Amniotic epithelial cell (primary cell): ENCODE data around the gene CHST9.
"Not testable (repeated sequence)": the region's sequence is repeated elsewhere in the genome, so short reads cannot be mapped to it uniquely, and the experiment has no call there.

ENCODE experiments used
- DNase-seq: peaks from one replicate; pipeline ENCODE4 v3.0.0-alpha.2; 2010; ENCODE audit warnings: low read depth

Gene CHST9

DNA sequence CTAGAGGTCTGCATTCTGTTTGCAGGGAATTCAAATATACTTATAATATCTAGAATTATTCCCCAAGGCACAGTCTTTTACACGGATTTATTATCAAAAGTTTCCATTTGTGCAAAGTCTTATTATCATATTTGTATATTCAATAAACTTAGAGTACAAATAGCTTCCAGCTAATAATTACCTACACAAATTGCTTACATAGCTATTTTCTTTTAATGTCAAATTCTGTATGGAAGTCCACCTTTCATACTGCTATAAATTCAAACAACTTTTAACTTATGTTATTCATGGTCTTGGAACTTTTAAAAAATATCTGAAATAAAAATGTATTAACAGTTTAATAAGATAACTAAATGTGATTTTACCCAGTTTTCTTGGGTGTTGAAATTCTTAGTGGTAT, 13.1 kb downstream of the CHST9 start:
- no peak for DNase-seq

DNA sequence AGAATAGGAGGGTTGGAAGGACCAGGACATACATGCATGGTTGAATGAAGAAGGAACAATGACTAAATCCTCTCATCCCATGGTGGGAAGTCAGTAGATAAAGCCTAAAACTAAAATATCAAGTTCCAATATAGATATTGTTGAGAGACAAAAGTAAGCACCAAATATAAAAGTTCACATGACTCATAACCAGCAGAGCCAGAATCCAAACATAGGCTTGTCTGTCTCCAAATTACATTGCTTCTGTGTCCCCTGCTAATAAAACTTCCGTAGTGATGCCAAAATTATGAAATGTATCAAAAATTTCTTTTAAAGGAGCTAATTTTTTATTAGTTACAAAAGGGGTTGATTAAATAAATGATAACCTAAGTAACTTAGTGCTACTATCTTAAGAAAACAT, 19.7 kb downstream of the CHST9 start:
- no peak for DNase-seq

DNA sequence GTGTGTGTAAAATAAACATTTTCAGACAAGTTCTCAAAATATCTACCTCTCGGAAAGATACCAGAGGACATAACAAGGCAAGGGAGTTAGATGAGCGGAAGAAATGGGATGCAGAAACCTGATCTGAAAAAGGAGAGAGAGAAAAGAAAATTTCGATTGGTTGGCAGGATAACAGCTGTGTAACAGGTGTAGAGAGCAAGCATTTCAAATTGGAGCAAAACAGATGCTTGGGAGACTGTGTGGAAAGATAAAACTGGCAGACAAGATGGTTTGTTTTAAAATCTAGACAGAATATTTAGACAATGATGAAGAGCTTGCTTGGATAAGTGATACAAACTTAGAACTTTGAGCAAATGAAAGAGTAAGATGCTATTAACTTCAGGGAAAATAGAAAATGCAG, 20.2 kb downstream of the CHST9 start:
- no peak for DNase-seq

DNA sequence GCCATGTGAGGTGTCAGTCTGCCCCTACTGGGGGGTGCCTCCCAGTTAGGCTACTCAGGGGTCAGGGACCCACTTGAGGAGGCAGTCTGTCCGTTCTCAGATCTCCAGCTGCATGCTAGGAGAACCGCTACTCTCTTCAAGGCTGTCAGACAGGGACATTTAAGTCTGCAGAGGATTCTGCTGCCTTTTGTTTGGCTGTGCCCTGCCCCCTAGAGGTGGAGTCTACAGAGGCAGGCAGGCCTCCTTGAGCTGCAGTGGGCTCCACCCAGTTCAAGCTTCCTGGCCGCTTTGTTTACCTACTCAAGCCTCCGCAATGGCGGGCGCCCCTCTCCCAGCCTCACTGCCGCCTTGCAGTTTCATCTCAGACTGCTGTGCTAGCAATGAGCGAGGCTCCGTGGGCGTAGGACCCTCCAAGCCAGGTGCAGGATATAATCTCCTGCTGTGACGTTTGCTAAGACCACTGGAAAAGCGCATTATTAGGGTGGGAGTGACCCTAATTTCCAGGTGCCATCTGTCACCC, 21.9 kb downstream of the CHST9 start:
- not testable (repeated sequence) for DNase-seq

DNA sequence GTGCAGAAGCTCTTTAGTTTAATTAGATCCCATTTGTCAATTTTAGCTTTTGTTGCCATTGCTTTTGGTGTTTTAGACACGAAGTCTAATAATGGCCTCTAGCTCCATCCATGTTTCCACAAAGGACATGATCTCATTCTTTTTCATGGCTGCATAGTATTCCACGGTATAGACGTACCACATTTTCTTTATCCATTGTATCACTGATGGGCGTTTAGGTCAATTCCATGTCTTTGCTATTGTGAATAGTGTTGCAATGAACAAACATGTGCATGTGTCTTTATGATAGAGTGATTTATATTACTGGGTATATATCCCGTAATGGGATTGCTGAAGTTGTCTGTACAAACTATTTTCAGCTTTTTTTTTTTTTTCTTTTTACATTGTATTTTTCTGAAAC, 35.9 kb downstream of the CHST9 start:
- not testable (repeated sequence) for DNase-seq

DNA sequence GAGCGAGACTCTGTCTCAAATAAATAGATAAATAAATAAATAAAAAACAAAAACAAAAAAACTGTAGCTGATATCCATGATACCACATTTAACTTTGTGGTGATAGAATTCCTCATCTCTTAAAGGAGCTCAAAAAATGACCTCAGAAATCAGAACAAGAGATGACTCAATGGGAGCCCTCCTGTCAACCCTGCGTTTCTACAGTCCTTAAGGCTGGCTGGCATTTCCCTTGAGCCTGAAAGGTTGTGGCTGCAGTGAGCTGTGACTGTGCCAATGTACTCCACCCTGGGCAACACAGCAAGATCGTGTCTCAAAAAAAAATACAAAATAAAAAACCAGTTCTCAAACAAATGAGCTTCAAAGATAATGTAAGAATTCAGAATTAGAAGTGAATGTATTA, 40.4 kb downstream of the CHST9 start:
- DNase-seq: no peak

DNA sequence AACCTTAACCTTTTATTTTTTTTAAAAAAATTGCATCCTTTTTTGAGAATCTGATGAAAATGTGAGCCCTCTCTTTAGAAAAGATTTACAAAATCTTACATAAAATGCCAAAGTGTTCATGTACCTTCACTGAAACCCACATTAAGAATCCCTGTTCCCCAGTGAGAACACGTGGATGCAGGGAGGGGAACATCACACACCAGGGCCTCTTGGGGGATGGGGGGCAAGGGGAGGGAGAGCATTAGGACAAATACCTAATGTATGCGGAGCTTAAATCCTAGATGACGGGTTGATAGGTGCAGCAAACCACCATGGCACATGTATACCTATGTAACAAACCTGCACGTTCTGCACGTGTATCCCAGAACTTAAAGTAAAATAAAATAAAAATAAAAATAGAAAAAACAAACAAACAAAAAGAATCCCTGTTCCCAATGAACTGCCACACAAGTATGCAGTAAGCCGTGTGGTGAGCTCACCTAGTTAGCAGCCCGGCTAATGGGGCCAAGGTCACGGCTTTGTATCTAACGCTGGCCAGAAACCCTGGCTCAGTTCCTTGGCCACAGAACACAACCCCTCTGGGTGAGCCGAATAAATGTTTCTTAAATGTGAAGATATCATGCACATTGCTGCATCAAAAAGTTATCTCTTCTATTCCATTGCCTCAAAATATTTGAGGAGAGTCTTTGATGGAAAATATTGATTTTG, 41.4 kb downstream of the CHST9 start:
- no peak for DNase-seq

DNA sequence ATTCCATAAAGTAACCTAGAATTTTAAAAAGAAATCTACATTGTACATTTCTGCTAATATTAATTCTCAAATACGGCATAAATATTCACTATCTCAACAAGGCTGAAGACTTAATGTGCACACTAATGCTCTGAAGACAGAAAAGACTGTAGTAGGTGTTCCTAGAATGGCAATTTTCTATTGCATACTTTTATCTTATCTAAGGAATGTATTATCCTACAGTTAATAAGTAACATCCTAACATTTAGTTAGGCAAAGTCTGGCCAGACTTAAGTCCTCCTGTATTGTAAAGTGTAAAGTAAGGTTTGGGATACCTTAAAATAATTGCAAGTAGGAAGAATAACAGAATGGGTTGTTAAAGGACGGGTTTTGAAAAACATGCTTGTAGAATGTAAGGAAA, 42.2 kb downstream of the CHST9 start:
- no peak for DNase-seq

DNA sequence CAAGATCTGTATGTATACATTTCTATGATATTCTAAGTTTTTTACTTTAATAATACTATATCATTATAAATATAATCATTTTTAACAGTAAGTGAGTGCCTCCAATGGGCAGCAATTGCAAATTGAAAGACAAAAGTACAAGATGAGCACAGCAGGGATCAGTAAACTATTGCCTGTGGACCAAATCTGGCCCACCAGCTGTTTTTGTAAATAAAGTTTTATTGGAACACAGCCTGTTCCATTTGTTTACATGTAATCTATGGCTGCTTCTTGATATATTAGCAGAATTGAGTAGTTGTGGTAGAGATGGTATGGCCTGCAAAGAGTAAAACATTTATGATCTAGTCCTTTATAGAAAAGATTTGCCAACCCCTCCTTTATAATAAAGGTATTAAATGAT, 43.2 kb downstream of the CHST9 start:
- no peak for DNase-seq

DNA sequence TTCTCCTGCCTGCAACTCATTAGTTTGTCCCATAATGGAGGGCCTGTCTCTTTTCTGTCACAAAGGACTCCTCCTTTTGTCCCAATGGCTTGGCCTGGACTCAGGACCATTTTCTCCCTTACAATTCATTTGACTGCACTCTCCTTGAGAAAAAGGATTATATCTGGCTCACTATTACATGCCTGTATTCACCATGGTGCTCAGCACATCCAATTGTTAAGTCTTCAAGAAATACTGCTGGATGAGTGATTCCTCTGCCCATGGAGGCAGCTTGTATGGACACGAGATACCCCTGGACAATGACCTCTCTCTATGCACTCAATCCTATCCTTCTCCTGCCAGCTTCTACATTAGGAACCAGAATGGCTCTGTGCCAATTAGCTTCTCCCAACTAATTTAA, 47.0 kb downstream of the CHST9 start:
- DNase-seq: no peak

DNA sequence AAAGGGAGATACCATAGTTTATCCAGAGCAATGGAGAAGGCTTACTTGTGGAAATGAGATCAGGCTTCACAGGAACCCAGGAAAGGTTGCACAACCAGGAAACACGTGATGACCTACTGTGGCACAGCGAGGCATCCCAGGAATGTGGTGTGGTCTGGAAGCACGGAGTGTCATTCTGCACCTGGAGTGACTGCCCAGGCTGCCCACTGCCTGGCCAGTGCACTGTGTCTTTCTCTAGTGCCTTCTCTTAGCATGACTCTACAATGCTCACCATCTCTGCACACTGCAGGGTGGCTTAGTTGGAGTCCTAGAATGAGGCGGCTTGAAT, 48.9 kb downstream of the CHST9 start:
- peak; percentile 57 for DNase-seq

DNA sequence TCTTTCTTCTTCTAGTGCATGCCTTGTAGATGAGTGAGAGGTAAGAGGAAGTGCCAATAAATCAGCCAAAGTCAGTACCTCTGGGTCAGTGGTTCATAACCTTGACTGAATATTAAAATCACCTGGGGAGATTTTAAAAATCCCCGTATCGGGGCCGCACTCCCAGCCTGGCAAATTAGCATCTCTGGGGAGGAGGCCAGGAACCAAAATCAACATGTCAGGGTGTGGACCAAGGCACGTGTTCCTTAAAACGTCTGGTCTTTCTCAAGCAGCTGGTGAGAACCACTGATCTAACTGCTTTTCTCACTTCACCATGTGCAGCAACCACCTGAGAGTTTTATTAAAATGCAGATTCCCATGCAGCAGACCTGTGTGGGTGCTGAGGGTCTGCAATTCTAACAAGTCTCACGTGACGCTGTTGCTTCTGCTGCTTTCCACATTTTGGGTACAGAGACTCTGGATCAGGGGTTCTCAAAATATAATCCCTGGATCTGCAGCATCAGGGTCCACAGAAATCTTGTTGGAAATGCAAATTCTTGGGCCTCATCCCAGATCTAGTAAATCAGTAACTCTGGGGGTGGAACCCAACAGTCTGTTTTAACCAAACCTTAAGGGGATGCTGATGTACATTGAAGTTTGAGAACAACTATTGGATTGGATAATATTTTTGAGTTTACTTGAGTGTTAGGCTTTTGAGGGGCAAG, 49.5 kb downstream of the CHST9 start:
- no peak for DNase-seq

DNA sequence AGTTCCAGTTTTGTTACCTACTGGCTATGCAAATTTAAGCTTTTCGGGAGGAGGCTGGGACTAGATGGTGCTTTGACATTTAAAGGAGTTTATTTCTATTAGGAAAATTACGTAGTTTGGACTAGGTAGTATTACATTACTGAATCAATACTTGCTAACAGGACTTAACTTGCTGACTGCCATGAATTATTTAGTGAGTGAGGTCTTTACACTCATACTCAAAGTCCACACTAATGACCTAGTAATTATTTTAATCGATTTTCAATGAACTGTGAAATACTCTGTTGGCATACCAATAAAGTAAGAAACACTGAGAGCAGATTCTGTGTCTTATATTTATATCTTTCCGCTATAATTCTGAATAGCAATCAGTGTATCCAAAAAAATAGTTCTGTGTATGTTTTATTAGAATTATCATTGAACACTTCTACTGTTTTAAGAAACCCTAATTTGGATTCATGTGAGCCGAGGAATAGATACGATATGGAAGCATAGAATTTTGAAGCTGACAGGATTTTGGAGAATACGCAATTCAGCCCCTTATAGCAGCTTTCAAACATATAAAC, 55.0 kb downstream of the CHST9 start:
- no peak for DNase-seq

DNA sequence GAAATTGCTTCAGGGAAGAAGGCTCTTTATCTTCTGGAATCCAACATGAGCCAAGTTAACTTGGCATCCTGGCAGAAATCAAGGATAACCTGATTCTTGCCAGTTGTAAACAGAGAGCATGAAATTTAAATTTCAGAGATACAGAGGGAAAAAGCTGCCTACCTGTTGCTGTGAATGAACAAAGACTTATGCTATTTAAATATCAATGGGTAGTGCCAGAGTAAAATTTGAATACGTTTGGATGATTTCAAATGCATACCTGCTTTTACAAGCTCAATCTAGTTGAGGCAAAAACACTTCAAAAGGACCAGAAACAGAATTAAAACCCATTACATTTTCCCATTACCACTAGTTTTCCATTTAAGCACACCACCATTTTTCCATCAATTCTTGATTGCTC, 60.9 kb downstream of the CHST9 start:
- DNase-seq: no peak

DNA sequence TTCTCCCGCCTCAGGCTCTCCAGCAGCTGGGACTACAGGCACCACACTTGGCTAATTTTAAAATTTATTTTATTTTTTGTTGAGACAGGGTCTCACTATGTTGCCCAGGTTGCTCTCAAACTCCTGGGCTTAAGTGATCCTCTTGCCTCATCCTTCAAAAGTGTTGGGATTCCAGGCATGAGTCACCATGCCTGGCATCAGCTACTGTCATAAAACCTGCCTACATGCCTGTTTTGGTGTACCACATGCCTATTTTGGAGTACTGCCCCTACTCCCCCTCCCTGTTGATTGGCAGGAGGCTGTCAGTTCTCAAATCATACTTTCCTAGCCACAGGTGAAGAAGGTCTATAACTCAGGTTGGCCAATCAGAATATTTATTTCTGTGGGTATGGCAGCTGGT, 64.0 kb downstream of the CHST9 start:
- DNase-seq: no peak

DNA sequence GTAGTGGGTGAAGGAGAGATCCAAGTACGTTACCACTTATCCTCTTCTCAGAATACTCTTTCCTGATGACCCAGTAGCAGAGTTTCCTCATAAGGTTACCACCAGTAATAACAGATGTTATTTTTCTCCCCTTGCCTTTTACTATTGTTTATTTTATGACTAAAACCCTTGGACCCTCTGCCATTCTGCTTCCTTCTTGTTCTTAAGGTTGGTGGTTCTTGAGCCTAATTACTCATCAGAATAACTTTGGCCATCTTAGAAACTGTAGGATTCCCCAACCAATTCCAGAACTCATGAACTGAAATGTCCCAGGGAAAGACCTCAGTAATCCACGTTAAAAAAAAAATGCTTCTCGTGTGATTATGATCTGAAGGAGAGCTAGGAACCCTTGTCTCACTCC, 64.9 kb downstream of the CHST9 start:
- DNase-seq: no peak

DNA sequence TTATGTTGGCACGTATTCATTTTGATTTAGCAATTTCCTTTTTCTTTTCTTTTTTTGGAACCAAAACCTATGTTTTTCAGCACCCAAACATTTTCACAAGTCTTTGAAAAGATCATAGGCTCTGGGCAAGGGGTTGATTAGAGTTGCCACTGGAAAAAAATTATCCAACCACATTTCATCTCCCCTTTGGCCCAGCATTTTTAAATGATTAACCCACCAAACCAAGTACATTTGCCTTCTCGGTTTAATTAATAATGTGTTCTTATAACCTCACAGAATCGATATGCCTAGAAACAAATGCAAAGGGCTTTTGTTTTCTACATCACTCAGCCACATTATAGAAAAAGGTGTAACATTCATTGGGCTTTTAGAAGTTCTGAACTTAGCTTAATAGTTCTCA, 66.1 kb downstream of the CHST9 start:
- no peak for DNase-seq

DNA sequence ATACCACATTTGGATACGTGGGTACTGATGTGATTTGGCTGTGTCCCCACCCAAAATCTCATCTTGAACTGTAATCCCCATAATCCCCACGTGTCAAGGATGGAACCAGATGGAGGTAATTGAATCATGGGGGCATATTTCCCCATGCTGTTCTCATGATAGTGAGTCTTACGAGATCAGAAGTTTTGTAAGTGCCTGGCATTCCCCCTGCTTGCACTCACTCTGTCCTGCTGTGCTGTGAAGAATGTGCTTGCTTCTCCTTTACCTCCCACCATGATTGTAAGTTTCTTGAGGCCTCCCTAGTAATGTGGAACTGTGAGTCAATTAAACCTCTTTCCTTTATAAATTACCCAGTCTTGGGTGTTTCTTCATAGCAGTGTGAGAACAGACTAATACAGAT, 70.3 kb downstream of the CHST9 start:
- no peak for DNase-seq

DNA sequence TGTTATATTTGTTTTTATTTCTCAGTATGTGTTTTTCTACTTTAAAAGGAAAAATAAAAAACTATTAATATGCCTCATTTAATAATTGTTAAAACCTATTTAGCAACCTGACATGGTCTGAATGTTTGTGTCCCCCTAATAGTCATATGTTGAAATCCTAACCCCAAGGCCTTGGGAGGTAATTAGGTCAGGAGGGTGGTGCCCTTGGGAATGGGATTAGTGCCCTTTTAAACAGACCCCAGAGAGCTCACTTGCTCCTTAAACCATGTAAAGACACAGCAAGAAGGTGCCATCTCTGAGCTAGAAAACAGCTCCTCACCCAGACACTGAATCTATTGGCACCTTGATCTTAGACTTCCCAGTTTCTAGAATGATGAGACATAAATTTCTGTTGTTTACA, 71.8 kb downstream of the CHST9 start:
- DNase-seq: no peak

DNA sequence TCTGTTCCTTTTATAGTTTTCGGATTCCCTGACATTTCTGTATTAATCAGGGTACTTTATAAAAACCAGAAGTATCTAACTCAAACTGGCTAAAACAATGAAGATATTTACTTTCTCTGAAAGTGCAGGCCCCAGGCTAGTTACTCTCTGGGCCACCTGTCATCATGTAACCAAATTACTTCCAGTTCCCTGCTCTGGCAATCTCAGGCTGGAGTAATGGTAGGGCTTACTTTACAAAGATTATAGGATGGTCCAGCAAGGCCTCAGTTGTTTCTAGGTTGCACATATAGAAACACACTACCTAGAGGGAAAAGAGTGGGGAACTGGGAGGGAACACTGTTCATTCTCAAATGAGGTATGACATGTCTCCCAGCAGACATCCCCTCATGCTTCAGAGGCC, 74.8 kb downstream of the CHST9 start:
- no peak for DNase-seq

DNA sequence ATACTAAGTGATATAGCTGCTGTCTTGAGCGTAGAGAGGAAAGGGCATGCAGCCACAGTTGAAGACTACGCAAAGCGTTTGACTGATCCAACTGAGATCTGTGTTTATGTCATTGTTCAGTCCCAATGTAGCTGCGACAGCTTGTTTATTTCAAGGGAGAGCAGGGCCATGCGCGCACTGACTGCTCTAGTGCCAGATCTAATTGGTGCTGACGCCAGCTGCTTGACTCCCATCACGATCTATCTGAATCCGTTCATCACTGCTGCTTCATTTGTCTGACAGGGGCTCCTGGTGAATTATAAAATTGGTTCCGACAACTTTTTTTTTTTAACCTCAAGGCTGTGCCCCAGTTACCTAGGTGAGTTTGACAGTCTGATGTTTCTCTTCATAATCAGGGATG, 75.7 kb downstream of the CHST9 start:
- DNase-seq: no peak

DNA sequence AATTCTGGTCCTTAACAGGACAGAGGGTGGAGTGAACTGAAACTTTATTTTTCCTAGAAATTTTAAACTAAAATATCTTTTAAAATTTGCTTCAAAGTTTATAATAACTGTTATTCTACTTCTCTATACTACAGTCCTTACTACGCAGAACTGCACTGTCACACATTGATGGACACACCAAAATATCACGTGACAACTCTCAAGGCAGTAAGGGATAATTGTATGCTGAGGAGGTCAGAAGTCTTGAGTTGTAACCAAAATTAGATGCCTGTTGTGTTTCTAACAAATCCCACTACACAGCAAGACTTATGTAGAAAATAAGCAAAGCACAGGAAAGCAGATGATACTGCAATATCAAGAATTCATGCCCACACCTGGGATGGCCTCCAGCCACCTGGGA, 76.3 kb downstream of the CHST9 start:
- DNase-seq: no peak

DNA sequence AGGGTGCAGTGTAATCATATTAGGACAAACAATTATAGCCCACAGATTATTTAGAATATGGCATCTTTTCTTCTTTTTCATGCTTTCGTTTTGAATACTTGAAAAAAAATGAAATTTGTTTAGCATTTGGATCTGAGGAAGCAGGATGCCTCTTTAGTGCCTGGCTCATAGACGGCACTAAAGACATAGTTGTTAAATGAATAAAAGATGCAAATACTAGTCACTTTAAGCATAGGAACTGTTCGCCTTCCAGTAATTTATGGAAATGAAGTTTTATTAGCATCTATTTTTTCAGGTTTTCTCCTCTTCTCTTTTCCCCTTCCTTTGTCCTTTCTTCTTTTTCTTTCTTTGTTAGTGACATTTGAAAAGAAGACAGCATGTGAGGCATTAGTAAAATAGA, 80.4 kb downstream of the CHST9 start:
- no peak for DNase-seq

DNA sequence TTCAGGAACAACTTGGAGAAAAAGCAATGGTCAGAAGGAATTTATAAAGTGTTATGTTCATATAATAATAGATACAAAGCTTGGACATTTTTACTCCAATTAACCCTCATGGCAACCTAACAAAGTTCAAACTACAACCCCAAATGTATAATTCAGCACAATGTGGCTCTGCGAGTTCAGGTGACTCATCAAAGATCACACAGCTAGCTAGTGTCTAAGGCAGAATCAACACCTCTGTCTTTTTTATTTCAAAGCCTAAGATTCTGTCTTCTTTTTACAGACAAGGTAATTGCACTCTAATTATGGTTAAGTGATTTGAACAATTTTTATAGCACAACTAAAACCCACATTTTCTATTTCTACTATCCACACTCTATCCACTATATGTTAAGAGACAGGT, 90.5 kb downstream of the CHST9 start:
- DNase-seq: no peak
